Measurements from ENCODE around the gene GDI1.

The GDI1 gene

GRCh38 chrX:154462396-154462795, 25.4 kb downstream of the GDI1 start:
- no peak for DNase-seq (ENCODE audit: low read depth)

- DNase-seq (ENCODE audit: low read depth), result no peak
These were observed 26.8 kb downstream of the GDI1 start for GRCh38 chrX:154463611-154464220.

GRCh38 chrX:154464806-154465365, 27.9 kb downstream of the GDI1 start:
- no peak for DNase-seq (ENCODE audit: low read depth)

- no peak for DNase-seq (ENCODE audit: low read depth)
These were observed 28.6 kb downstream of the GDI1 start for GRCh38 chrX:154465601-154466000.

GRCh38 chrX:154466036-154466435, 29.1 kb downstream of the GDI1 start:
- DNase-seq (ENCODE audit: low read depth), result no peak

- no peak for DNase-seq (ENCODE audit: low read depth)
These were observed 30.0 kb downstream of the GDI1 start for GRCh38 chrX:154466907-154467306.

- no peak for DNase-seq (ENCODE audit: low read depth)
These were observed 30.6 kb downstream of the GDI1 start for GRCh38 chrX:154467556-154467955.

GRCh38 chrX:154468217-154468616, 31.3 kb downstream of the GDI1 start:
- DNase-seq (ENCODE audit: low read depth), result no peak

- no peak for DNase-seq (ENCODE audit: low read depth)
These were observed 32.2 kb downstream of the GDI1 start for GRCh38 chrX:154469114-154469513.

GRCh38 chrX:154469880-154470279, 32.9 kb downstream of the GDI1 start:
- no peak for DNase-seq (ENCODE audit: low read depth)

GRCh38 chrX:154470434-154470833, 33.5 kb downstream of the GDI1 start:
- no peak for DNase-seq (ENCODE audit: low read depth)

GRCh38 chrX:154470914-154471568, 34.1 kb downstream of the GDI1 start:
- no peak for DNase-seq (ENCODE audit: low read depth)

GRCh38 chrX:154471839-154472684, 35.1 kb downstream of the GDI1 start:
- DNase-seq (ENCODE audit: low read depth), result no peak

- no peak for DNase-seq (ENCODE audit: low read depth)
These were observed 36.0 kb downstream of the GDI1 start for GRCh38 chrX:154472685-154473632.

GRCh38 chrX:154473683-154474082, 36.7 kb downstream of the GDI1 start:
- DNase-seq (ENCODE audit: low read depth), result no peak

- DNase-seq (ENCODE audit: low read depth), result no peak
These were observed 39.9 kb downstream of the GDI1 start for GRCh38 chrX:154476821-154477220.

GRCh38 chrX:154477891-154478477, 41.0 kb downstream of the GDI1 start:
- DNase-seq (ENCODE audit: low read depth), result no peak

GRCh38 chrX:154478728-154479622, 42.0 kb downstream of the GDI1 start, which contains the start of gene LAGE3:
Gene LAGE3, minus strand, starts transcription at chrX:154479281. Its CDS starts 366 bp downstream, at chrX:154478915.
- DNase-seq (ENCODE audit: low read depth), result peak; percentile 81

- DNase-seq (ENCODE audit: low read depth), result no peak
These were observed 44.2 kb downstream of the GDI1 start for GRCh38 chrX:154481195-154481594.
